Lung (tissue), 12 donors: Measurements from ENCODE around the gene PACSIN1. TPM values are rescaled to one million over a fixed set of nuclear protein-coding genes. Genes with fewer than 3 reads are reported as not detected.

Experiments used
- ATAC-seq: fragments of 200-7000 bp; cut with Tn5 transposase; one replicate; pipeline ENCODE4 v1.9.1; 2020; ENCODE audit warnings: moderate number of reproducible peaks; ENCODE audit not compliant: insufficient read depth, low FRiP score
- DNase-seq, 3 donors: peaks; one replicate each; pipeline ENCODE4 v3.0.0-alpha.2; 2013 to 2017
- H3K27ac ChIP-seq, 2 donors: one replicate each; pipeline ENCODE4 v1.5.1; 2013; ENCODE audit warnings: mild to moderate bottlenecking in 2 of 2, moderate library complexity in 2 of 2, control low read depth in 1 of 2, inconsistent platforms in 1 of 2, low read depth in 1 of 2, low read length in 1 of 2
- H3K27me3 ChIP-seq, 3 donors: one replicate each; pipeline ENCODE4 v1.5.1; 2013; ENCODE audit warnings: low read length in 2 of 3; ENCODE audit not compliant: control insufficient read depth in 3 of 3, insufficient read depth in 3 of 3
- H3K36me3 ChIP-seq, 4 donors: one replicate each; pipeline ENCODE4 v1.5.1; 2013; ENCODE audit warnings: low read length in 4 of 4, mild to moderate bottlenecking in 1 of 4, moderate library complexity in 1 of 4; ENCODE audit not compliant: control insufficient read depth in 4 of 4, insufficient read depth in 4 of 4
- H3K4me1 ChIP-seq, 5 donors: one replicate each; pipeline ENCODE4 v1.5.1; 2013; ENCODE audit warnings: low read length in 5 of 5, mild to moderate bottlenecking in 2 of 5, moderate library complexity in 1 of 5; ENCODE audit not compliant: control insufficient read depth in 5 of 5, insufficient read depth in 5 of 5
- H3K4me3 ChIP-seq: one replicate; pipeline ENCODE4 v1.5.1; 2013; ENCODE audit warnings: mild to moderate bottlenecking, control low read depth, moderate library complexity
- H3K9ac ChIP-seq, 2 donors: one replicate each; pipeline ENCODE4 v1.5.1; 2013; ENCODE audit warnings: low read length in 2 of 2, control low read depth in 1 of 2; ENCODE audit not compliant: insufficient read depth in 1 of 2
- H3K9me3 ChIP-seq, 4 donors: one replicate each; pipeline ENCODE4 v1.5.1; 2013; ENCODE audit warnings: low read length in 3 of 4, mild to moderate bottlenecking in 1 of 4, moderate library complexity in 1 of 4; ENCODE audit not compliant: control insufficient read depth in 4 of 4, insufficient read depth in 3 of 4
- CTCF ChIP-seq: IDR thresholded peaks from 2 replicates; pipeline ENCODE4 v1.5.1; 2012; ENCODE audit warnings: mild to moderate bottlenecking; ENCODE audit errors: control extremely low read depth, extremely low read depth
- WGBS, 2 donors: extraction: QIAGEN DNeasy Blood & Tissue Kit; methylation state at CpG; one replicate each; pipeline ENCODE4 v1.1.7; 2013; 5-methylcytosine and 5-hydroxymethylcytosine counted together
- polyA plus RNA-seq, 2 donors: library from polyadenylated mRNA; stranded (reverse); fragments of 200-250 nt; gene quantifications; one replicate each; pipeline ENCODE4 v1.2.1, GENCODE V29; 2013
- total RNA-seq, 2 donors: library from RNA; depleted of rRNA in 1 of 2; stranded (reverse); fragments of >200 nt in 1 of 2; gene quantifications; one replicate each; pipeline ENCODE4 v1.2.1, GENCODE V29; 2014 to 2021
- donor health status: control.
- donor health status: control.
- donor health status: Bipolar disorder and iron deficiency.
- donor health status: healthy.
- donor health status: DM: yes; HTN: yes; CAD: no.

Gene PACSIN1
- total and polyA plus RNA-seq, 4 donors, result 0.02 to 0.17 (median 0.12) TPM

GRCh38 chr6:34553750-34554149 is 87.9 kb downstream of the PACSIN1 start:
- peaks cover 0 to 8% (median 0%) of the 10 kb centered on the region in 5 donors for H3K4me1 ChIP-seq
- H3K9ac ChIP-seq, result no peak overlapping the region
- ATAC-seq (no peak), DNase-seq (no peak)
- H3K9me3 ChIP-seq, result no peaks in the 10 kb centered on the region
- H3K27me3 ChIP-seq, result no peaks in the 10 kb centered on the region
- H3K27ac ChIP-seq, result no peak overlapping the region
- H3K4me3 ChIP-seq, result no peak overlapping the region
- H3K36me3 ChIP-seq, result no peaks in the 10 kb centered on the region
- no peak for TF ChIP-seq CTCF
- WGBS, 2 donors, result 38 to 65% methylated on average over 10 of the region's 10 CpGs

- Histone ChIP-seq H3K4me3 (no peak overlapping the region), H3K9me3 (no peaks in the 10 kb centered on the region), H3K36me3 (no peaks in the 10 kb centered on the region), H3K4me1 (peaks cover 0 to 8% (median 0%) of the 10 kb centered on the region in 5 donors), H3K27me3 (no peaks in the 10 kb centered on the region), H3K9ac (no peak overlapping the region), H3K27ac (no peak overlapping the region)
- no peak for DNase-seq
- ATAC-seq, result no peak
- no peak for TF ChIP-seq CTCF
- 54 to 56% methylated on average over 14 to 15 of the region's 15 CpGs for WGBS, 2 donors
Measured at GRCh38 chr6:34554291-34555006, 88.6 kb downstream of the PACSIN1 start.

GRCh38 chr6:34555007-34555322 is 89.1 kb downstream of the PACSIN1 start:
- no peaks in the 10 kb centered on the region for H3K27me3 ChIP-seq
- H3K36me3 ChIP-seq, result no peaks in the 10 kb centered on the region
- no peaks in the 10 kb centered on the region for H3K9me3 ChIP-seq
- WGBS, 2 donors, result 51 to 82% methylated on average over 11 of the region's 11 CpGs
- DNase-seq (no peak), ATAC-seq (no peak)
- TF ChIP-seq CTCF, result no peak
- H3K4me1 ChIP-seq, result peaks cover 0 to 8% (median 0%) of the 10 kb centered on the region in 5 donors
- no peak overlapping the region for H3K9ac ChIP-seq
- H3K4me3 ChIP-seq, result no peak overlapping the region
- no peak overlapping the region for H3K27ac ChIP-seq

GRCh38 chr6:34555328-34555727 is 89.5 kb downstream of the PACSIN1 start:
- H3K36me3 ChIP-seq, result no peaks in the 10 kb centered on the region
- DNase-seq (no peak), ATAC-seq (no peak)
- H3K9ac ChIP-seq, result no peak overlapping the region
- no peak overlapping the region for H3K27ac ChIP-seq
- no peak for TF ChIP-seq CTCF
- peaks cover 0 to 9% (median 3%) of the 10 kb centered on the region in 5 donors for H3K4me1 ChIP-seq
- no peaks in the 10 kb centered on the region for H3K27me3 ChIP-seq
- no peak overlapping the region for H3K4me3 ChIP-seq
- H3K9me3 ChIP-seq, result no peaks in the 10 kb centered on the region
- 83 to 88% methylated on average over 8 of the region's 8 CpGs for WGBS, 2 donors
